Lower lobe of right lung (tissue), 2 donors: ENCODE measurements around the gene KAT2B. TPM values are rescaled to one million over a fixed set of nuclear protein-coding genes. Genes with fewer than 3 reads are reported as not detected.

Source experiments
- ATAC-seq, 2 donors: fragments of 200-7000 bp; cut with Tn5 transposase; one replicate each; pipeline ENCODE4 v1.9.1; 2020 to 2022; ENCODE audit warnings: mild to moderate bottlenecking in 2 of 2, moderate library complexity in 2 of 2
- DNase-seq: peaks from one replicate; pipeline ENCODE4 v3.0.0-alpha.2; 2020
- H3K27ac ChIP-seq: fragments of 200-600 bp; one replicate; pipeline ENCODE4 v1.8.0; 2022
- H3K27me3 ChIP-seq: fragments of 200-600 bp; one replicate; pipeline ENCODE4 v1.8.0; 2022; ENCODE audit warnings: low read depth
- H3K36me3 ChIP-seq: fragments of 200-600 bp; one replicate; pipeline ENCODE4 v1.8.0; 2022; ENCODE audit warnings: mild to moderate bottlenecking
- H3K4me1 ChIP-seq: fragments of 200-600 bp; one replicate; pipeline ENCODE4 v1.8.0; 2022
- H3K4me3 ChIP-seq: fragments of 200-600 bp; one replicate; pipeline ENCODE4 v1.8.0; 2022; ENCODE audit warnings: mild to moderate bottlenecking
- H3K9me3 ChIP-seq: fragments of 200-600 bp; one replicate; pipeline ENCODE4 v1.8.0; 2022
- CTCF ChIP-seq: fragments of 200-600 bp; IDR thresholded peaks from one replicate; pipeline ENCODE4 v1.8.0; 2022; ENCODE audit warnings: antibody characterized with exemption, mild to moderate bottlenecking
- intact Hi-C: fragments of 100-400 bp; cut with DNase I; formaldehyde crosslinking; loops from one replicate; pipeline ENCODE4 v1.11.0; 2022
- total RNA-seq: library from RNA; stranded (reverse); fragmentation: NEBNext Ultra II Directional; extraction: Animal tissue kit (Norgen Biotek cat#: 25700); gene quantifications from one replicate; pipeline ENCODE4 v1.2.1, GENCODE V29; 2021
- donor health status: DM: no; HTN: yes; CAD: no; lungs with severe emphysema.

The KAT2B gene
- total RNA-seq, 1 donor from 2014 or later = 41.4 TPM

GRCh38 chr3:20103731-20104130, 63.5 kb downstream of the KAT2B start:
- no peak for ATAC-seq
- intact Hi-C loops = no loop called here
- Histone ChIP-seq H3K4me1 (no peaks in the 10 kb centered on the region), H3K27ac (no peak overlapping the region), H3K27me3 (no peaks in the 10 kb centered on the region), H3K9me3 (no peaks in the 10 kb centered on the region), H3K36me3 (no peaks in the 10 kb centered on the region), H3K4me3 (no peak overlapping the region)
- TF ChIP-seq CTCF = no peak
- DNase-seq = no peak

- TF ChIP-seq CTCF = no peak
- no peaks in the 10 kb centered on the region for H3K4me1 ChIP-seq
- no peak overlapping the region for H3K27ac ChIP-seq
- no peak for DNase-seq
- intact Hi-C loops = no loop called here
- no peaks in the 10 kb centered on the region for H3K27me3 ChIP-seq
- peak; percentile 67 to 82 for ATAC-seq
- H3K9me3 ChIP-seq = no peaks in the 10 kb centered on the region
- H3K36me3 ChIP-seq = no peaks in the 10 kb centered on the region
- no peak overlapping the region for H3K4me3 ChIP-seq
Observed at GRCh38 chr3:20104167-20104661, 64.0 kb downstream of the KAT2B start.

DNA sequence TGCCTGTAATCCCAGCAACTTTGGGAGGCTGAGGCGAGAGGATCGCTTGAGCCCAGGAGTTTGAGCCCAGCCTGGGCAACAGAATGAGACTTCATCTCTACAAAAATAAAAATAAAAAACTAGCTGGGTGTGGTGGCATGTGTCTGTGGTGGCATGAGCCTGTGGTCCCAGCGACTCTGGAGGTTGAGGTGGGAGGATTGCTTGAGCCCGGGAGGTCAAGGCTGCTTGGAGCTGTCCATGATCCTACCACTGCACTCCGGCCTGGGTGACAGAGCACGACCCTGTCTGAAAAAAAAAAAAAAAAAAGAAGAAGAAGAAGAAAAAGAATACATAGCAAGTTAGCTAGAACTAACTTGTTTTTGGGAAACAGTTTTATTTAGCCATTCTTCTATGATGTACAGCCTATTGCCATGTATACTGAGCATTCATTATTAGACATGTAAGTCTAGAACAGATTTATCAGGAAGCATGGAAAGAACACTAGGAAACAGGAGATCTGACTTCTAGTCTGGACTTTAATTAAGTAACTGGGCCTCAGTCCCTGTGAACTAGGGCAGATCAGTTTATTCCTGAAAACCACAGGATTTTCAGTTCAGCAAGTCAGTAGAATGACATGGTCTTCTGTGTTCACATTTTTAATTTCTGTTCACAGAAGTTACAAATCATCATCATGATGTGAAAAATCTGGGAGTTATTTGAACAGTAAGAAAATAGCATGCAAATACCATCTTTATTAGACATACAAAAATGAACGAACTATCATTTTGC, 65.5 kb downstream of the KAT2B start:
- Histone ChIP-seq H3K27me3 (no peaks in the 10 kb centered on the region), H3K9me3 (no peaks in the 10 kb centered on the region), H3K27ac (no peak overlapping the region), H3K36me3 (no peaks in the 10 kb centered on the region), H3K4me3 (no peak overlapping the region), H3K4me1 (no peaks in the 10 kb centered on the region)
- ATAC-seq (no peak), DNase-seq (no peak)
- intact Hi-C loops = no loop called here
- TF ChIP-seq CTCF = no peak

DNA sequence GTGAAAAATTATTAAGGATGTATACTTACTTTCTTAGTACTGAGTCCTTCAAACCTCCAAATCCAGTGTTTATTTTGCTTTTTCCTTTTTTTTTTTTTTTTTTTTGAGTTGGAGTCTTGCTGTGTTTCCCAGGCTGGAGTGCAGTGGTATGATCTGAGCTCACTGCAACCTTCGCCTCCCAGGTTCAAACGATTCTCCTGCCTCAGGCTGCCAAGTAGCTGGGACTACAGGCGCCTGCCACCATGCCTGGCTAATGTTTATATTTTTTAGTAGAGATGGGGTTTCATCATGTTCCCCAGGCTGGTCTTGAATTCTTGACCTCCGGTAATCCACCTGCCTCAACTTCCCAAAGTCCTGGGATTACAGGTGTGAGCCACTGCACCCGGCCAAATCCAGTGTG, 67.5 kb downstream of the KAT2B start:
- DNase-seq (no peak), ATAC-seq (no peak)
- no peak overlapping the region for H3K27ac ChIP-seq
- intact Hi-C loops = no loop called here
- H3K4me3 ChIP-seq = no peak overlapping the region
- peaks cover 16% of the 10 kb centered on the region for H3K36me3 ChIP-seq
- no peaks in the 10 kb centered on the region for H3K4me1 ChIP-seq
- no peaks in the 10 kb centered on the region for H3K27me3 ChIP-seq
- H3K9me3 ChIP-seq = no peaks in the 10 kb centered on the region
- no peak for TF ChIP-seq CTCF

- Histone ChIP-seq H3K9me3 (no peaks in the 10 kb centered on the region), H3K27me3 (no peaks in the 10 kb centered on the region), H3K4me1 (no peaks in the 10 kb centered on the region), H3K4me3 (no peak overlapping the region), H3K27ac (no peak overlapping the region), H3K36me3 (peaks cover 25% of the 10 kb centered on the region)
- ATAC-seq = peak in 1 of 2 donors; percentile 60
- intact Hi-C loops = no loop called here
- DNase-seq = no peak
- no peak for TF ChIP-seq CTCF
Observed at GRCh38 chr3:20108869-20109268, 68.6 kb downstream of the KAT2B start.
